Stimulated activated memory B cell treated with anti-CD40 and anti-IgM and Interleukin-4, amounts not matched to agents 10 μg/mL and 1 μg/mL and 100 μg/mL, for 72 hours (primary cell): ENCODE results near the gene GLIS2.
A peak's percentile ranks its signal among the peaks of the same experiment; 100 is the strongest.
"Not testable (repeated sequence)": the region's sequence is repeated elsewhere in the genome, so short reads cannot be mapped to it uniquely, and the experiment has no call there.

Experiments used
- ATAC-seq: fragments of 150-1000 bp; cut with Tn5 transposase; 2 replicates; pipeline ENCODE4 v1.10.0; 2021
- H3K27ac Mint-ChIP-seq: one replicate; pipeline ENCODE4 v1.8.0; 2022; ENCODE audit warnings: mild to moderate bottlenecking, mixed read lengths
- H3K27me3 Mint-ChIP-seq: one replicate; pipeline ENCODE4 v1.8.0; 2022; ENCODE audit warnings: mixed read lengths
- H3K36me3 Mint-ChIP-seq: one replicate; pipeline ENCODE4 v1.8.0; 2022; ENCODE audit warnings: mixed read lengths
- H3K4me1 Mint-ChIP-seq: one replicate; pipeline ENCODE4 v1.8.0; 2022; ENCODE audit warnings: mixed read lengths
- H3K4me3 Mint-ChIP-seq: one replicate; pipeline ENCODE4 v1.8.0; 2022; ENCODE audit warnings: mild to moderate bottlenecking, moderate library complexity, mixed read lengths
- H3K9me3 Mint-ChIP-seq: one replicate; pipeline ENCODE4 v1.8.0; 2022; ENCODE audit warnings: mixed read lengths

GLIS2 gene

DNA sequence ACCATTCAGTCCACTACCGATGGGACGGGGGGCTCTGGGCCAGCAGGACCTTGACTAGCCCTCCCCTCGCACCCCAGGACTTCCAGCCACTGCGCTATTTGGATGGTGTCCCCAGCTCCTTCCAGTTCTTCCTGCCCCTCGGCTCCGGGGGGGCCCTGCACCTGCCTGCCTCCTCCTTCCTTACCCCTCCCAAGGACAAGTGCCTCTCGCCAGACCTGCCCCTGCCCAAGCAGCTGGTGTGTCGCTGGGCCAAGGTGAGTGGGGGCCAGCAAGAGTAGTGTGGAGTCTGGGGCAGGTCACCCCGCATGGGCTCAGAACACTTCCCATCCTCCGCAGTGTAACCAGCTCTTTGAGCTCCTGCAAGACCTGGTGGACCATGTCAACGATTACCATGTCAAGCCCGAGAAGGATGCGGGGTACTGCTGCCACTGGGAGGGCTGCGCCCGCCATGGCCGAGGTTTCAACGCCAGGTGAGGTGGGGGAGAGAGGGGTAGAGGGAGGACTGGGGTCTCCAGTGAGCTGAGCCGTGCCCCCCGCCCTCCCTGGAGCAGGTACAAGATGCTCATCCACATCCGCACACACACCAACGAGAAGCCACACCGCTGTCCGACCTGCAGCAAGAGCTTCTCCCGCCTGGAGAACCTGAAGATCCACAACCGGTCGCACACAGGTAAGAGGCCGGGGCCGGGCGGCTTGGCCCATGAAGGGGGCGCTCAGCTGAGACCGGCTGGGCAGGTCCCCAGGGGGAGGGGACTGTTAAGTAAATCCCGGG is 19.0 kb downstream of the GLIS2 start:
- Mint-ChIP-seq H3K27me3 (no peaks in the 10 kb centered on the region), H3K36me3 (peaks cover 6% of the 10 kb centered on the region), H3K4me1 (peaks cover 8% of the 10 kb centered on the region), H3K4me3 (no peak overlapping the region), H3K9me3 (no peaks in the 10 kb centered on the region), H3K27ac (no peak overlapping the region)
- ATAC-seq, result no peak

DNA sequence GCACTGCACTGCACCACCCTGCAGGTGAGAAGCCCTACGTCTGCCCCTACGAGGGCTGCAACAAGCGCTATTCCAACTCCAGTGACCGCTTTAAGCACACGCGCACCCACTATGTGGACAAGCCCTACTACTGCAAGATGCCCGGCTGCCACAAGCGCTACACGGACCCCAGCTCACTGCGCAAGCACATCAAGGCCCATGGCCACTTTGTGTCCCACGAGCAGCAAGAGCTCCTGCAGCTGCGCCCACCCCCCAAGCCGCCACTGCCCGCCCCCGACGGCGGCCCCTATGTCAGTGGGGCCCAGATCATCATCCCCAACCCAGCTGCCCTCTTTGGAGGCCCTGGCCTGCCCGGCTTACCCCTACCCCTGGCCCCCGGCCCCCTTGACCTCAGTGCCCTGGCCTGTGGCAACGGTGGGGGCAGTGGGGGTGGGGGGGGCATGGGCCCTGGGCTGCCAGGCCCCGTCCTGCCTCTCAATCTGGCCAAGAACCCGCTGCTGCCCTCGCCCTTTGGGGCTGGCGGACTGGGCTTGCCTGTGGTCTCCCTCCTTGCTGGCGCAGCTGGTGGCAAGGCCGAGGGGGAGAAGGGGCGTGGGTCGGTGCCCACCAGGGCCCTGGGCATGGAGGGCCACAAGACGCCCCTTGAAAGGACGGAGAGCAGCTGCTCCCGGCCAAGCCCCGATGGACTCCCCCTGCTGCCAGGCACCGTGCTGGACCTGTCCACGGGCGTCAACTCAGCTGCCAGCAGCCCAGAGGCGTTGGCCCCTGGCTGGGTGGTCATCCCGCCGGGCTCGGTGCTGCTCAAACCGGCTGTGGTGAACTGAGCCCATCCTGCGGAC is 21.1 kb downstream of the GLIS2 start:
- peak; percentile 24 for ATAC-seq
- Mint-ChIP-seq H3K27me3 (no peaks in the 10 kb centered on the region), H3K9me3 (no peaks in the 10 kb centered on the region), H3K36me3 (peaks cover 6% of the 10 kb centered on the region), H3K4me3 (no peak overlapping the region), H3K27ac (no peak overlapping the region), H3K4me1 (peaks cover 6% of the 10 kb centered on the region)

DNA sequence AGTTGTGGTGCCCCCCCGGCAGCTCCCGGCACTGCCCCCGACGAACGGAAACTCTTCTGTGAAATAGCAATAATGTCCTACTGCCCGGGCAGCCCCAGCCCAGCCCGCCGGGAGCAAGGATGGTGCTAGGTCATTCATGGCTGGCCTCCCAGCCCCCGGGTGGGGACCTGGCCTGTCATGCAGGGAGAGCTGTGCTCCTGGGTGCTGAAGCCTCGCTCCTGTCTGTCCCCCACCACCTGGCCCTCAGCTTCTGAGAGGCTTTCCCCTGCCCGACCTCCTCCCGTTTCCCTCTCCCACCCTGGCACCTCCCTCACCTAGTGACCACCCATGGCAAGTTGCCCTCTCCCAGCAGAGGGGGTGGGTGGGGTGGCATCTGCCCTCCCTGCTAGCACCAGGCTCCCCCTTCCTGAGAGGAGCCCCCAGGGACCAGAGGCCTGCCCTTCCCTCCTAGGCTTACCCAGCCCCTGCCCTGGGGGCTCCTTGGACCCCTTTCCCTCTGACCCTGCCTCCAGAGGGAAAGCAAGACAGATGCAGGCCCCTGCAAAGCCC is 21.7 kb downstream of the GLIS2 start:
- H3K27ac Mint-ChIP-seq, result no peak overlapping the region
- no peak for ATAC-seq
- no peaks in the 10 kb centered on the region for H3K9me3 Mint-ChIP-seq
- H3K4me1 Mint-ChIP-seq, result peaks cover 6% of the 10 kb centered on the region
- H3K36me3 Mint-ChIP-seq, result peaks cover 6% of the 10 kb centered on the region
- H3K4me3 Mint-ChIP-seq, result no peak overlapping the region
- no peaks in the 10 kb centered on the region for H3K27me3 Mint-ChIP-seq

DNA sequence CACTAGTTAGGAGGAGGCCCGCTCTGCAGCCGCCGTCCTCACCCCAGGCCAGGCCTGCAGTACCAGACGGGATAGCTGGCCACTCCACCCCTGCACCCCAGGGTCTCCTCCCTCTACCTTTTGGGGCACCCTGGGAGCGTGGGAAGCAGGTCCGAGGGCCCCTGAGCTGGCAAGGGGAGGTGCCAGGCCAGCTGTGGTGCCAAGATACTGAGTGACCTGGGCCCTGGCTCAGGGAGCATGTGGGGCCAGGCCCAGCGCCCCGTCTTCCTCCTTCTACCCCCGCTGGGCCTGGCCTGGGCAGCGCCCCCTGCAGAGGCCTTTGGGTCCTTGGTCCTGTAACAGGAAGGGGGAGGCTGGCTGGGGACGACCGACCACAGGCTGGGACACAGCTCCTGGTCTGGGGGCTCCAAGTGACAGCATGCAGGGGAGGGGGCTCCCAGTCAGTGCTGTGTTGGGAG is 22.3 kb downstream of the GLIS2 start:
- no peak overlapping the region for H3K4me3 Mint-ChIP-seq
- no peak overlapping the region for H3K27ac Mint-ChIP-seq
- H3K36me3 Mint-ChIP-seq, result peaks cover 6% of the 10 kb centered on the region
- no peaks in the 10 kb centered on the region for H3K27me3 Mint-ChIP-seq
- peak; percentile 4 for ATAC-seq
- H3K9me3 Mint-ChIP-seq, result no peaks in the 10 kb centered on the region
- peaks cover 6% of the 10 kb centered on the region for H3K4me1 Mint-ChIP-seq

DNA sequence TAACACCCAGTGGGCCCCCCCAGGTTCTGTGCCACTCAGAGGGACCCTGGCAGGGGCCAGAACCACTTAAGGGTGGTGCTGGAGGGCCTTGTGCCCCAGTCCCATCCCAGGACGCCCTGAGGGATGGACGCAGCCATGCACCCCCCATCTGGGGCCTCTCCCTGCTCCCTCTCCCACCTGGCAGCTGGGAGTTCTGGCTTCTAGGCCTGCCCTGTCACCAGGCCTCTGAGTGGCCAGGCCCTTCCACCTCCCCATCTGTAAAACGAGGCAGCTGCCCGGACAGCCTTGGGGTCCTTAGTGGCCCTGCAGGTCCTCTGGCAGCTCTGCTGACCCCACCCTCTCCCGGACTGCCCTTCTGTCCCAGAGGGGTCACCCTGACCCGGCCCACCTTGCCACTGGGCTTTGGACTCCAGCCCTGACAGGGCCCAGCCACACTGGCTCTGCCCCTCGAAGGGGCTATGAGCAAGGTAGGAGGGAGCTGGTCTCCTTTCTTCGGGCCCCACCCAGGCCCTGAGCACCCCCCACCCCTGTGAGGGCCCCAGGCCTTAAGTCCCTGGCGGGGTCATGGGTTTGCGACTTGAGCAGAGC is 22.9 kb downstream of the GLIS2 start:
- H3K27ac Mint-ChIP-seq, result no peak overlapping the region
- no peak for ATAC-seq
- no peaks in the 10 kb centered on the region for H3K9me3 Mint-ChIP-seq
- H3K4me3 Mint-ChIP-seq, result no peak overlapping the region
- no peaks in the 10 kb centered on the region for H3K27me3 Mint-ChIP-seq
- H3K36me3 Mint-ChIP-seq, result peaks cover 6% of the 10 kb centered on the region
- H3K4me1 Mint-ChIP-seq, result peaks cover 9% of the 10 kb centered on the region

DNA sequence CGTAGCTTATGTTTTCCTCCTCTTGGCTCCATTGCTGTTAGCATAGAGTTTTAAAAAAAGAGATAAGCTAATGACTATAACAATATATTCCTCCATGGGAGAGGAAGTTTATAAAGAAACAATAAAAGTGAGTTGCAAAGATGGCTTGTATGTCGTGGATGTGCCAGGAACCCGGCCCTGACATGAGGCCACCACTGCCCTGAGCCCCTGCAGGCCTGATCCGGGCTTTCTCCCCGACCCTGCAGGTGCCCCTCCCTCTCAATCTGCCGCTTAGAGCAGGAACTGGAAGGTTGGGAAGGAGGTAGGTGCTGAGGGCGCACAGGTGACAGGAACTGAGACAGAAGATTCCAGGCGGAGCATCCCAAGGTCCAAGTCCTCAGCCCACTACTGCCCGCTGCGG is 23.6 kb downstream of the GLIS2 start:
- Mint-ChIP-seq H3K9me3 (no peaks in the 10 kb centered on the region), H3K4me1 (peaks cover 11% of the 10 kb centered on the region), H3K36me3 (peaks cover 6% of the 10 kb centered on the region), H3K27me3 (no peaks in the 10 kb centered on the region), H3K27ac (no peak overlapping the region), H3K4me3 (no peak overlapping the region)
- ATAC-seq, result no peak

DNA sequence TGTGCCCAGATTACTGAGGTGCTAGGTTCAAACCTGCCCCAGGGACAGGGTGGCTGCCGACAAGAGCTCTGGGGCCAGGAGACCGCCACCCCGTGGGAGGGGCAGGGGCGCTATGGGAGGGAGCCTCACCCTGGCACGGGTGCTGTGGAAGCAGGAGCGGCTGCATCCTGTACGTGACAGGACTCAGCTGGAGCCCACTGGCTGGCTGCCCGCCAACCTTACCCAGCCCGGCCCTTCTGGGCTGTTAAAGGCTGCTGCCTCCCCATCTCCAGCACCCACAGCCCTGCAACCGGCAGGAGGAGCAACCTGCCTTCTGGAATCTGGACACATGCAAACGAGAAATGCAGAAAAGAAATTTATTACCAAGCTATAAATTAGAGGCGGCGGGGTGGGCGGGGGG is 24.0 kb downstream of the GLIS2 start:
- no peak overlapping the region for H3K27ac Mint-ChIP-seq
- peaks cover 6% of the 10 kb centered on the region for H3K36me3 Mint-ChIP-seq
- ATAC-seq, result no peak

DNA sequence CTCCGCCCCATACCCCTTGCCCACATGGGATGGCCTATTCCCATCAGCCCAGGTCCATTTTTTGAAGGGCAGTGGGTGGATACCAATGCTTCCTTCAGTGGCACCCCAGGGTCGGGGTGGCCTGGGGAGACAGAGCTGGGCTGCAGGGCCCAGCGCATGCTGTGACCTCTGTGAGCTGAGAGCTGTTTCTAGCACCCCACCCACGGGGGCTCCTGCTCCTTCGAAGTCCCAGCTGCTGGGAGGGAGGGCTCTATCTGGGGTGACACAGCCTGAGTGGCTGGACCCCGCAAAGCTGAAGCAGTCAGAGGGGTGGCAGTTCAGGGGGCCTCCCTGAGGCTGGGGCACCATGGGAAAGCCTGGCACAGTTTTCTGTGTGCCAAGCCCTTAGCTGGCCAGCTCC is 24.6 kb downstream of the GLIS2 start:
- no peak overlapping the region for H3K27ac Mint-ChIP-seq
- no peak for ATAC-seq
- peaks cover 18% of the 10 kb centered on the region for H3K4me1 Mint-ChIP-seq
- H3K27me3 Mint-ChIP-seq, result no peaks in the 10 kb centered on the region
- no peaks in the 10 kb centered on the region for H3K9me3 Mint-ChIP-seq
- no peak overlapping the region for H3K4me3 Mint-ChIP-seq
- peaks cover 6% of the 10 kb centered on the region for H3K36me3 Mint-ChIP-seq

More for the DNA sequence above, 24.0 kb downstream of the GLIS2 start:
- H3K4me3 Mint-ChIP-seq, result no peak overlapping the region
- H3K27me3 Mint-ChIP-seq, result no peaks in the 10 kb centered on the region
- no peaks in the 10 kb centered on the region for H3K9me3 Mint-ChIP-seq
- peaks cover 16% of the 10 kb centered on the region for H3K4me1 Mint-ChIP-seq

DNA sequence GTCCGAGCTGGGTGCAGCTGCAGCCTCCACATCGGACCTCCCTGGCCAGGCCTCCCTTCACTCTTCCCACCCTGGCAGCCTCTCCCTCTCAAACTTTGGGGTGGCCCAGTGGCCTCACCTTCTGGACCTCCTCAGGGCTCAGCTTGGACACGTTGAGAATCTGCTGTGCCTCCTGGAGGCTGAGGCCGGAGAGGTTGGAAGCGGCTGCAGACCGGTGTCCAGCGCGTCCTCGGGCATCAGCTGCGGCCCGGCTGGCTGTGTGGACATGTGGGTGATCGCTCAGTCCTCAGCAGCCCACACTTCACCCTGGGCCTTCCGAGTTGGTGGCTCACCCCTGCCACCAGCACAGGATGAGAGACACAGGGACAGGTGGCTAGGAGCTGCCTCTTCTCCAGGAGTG is 25.4 kb downstream of the GLIS2 start:
- Mint-ChIP-seq H3K4me1 (peaks cover 18% of the 10 kb centered on the region), H3K27ac (no peak overlapping the region), H3K36me3 (peaks cover 6% of the 10 kb centered on the region), H3K27me3 (no peaks in the 10 kb centered on the region), H3K4me3 (no peak overlapping the region), H3K9me3 (no peaks in the 10 kb centered on the region)
- ATAC-seq, result no peak

DNA sequence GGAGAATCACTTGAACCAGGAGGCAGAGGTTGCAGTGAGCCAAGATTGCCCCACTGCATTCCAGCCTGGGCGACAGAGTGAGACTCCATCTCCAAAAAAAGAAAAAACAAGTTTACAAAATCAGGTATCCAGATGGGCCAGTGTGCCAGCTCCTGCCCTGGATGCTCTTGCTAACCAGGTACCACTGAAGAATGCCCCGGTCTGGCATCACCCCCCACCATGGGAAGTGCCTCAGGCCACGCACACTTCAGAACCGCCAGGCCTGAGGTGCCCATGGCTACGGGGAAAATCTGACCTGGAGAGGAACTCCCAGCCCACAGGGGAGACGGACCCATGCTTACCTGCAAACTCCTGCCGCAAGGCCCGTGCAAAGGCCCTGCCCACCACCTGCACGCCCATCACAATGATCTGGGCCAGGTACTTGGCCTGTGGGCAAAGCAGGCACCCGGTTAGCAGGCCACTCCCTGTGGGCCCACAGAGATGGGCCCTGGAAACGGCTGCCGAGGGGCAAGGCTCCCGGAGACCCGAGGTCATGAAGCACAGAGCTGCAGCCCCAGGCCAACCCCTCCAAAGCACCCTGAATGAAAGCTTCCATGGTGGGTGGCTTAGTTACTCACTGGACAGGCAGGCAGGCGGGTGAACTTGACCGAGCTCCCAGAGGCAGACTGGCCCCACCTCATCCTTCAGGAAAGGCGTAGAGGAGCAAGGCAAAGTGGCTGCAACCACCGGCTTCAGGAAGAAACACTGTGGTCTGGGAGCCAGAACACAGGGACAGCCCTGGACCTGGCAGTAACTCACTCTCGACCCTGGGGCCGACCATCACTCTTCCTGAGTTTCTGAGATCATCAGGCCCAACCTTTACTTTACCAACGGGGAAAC is 27.2 kb downstream of the GLIS2 start:
- no peak for ATAC-seq
- peak overlapping the region; percentile 38 for H3K27ac Mint-ChIP-seq
- H3K36me3 Mint-ChIP-seq, result peaks cover 6% of the 10 kb centered on the region

DNA sequence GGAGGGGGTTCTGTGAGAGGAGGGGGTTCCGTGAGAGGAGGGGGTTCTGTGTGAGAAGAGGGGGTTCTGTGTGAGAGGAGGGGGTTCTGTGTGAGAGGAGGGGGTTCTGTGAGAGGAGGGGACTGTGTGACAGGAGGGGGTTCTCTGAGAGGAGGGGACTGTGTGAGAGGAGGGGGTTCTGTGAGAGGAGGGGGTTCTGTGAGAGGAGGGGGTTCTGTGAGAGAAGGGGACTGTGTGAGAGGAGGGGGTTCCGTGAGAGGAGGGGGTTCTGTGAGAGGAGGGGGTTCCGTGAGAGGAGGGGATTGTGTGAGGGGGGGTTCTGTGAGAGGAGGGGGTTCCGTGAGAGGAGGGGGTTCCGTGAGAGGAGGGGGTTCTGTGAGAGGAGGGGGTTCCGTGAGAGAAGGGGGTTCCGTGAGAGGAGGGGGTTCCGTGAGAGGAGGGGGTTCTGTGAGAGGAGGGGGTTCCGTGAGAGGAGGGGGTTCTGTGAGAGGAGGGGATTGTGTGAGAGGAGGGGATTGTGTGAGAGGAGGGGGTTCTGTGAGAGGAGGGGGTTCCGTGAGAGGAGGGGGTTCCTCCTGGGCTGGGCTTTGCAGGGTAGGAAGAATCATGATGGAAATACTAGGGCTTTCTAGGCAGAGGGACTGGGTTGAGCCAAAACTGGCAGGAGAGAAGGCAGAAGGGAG is 28.6 kb downstream of the GLIS2 start:
- ATAC-seq, H3K9me3 Mint-ChIP-seq, H3K36me3 Mint-ChIP-seq, H3K27me3 Mint-ChIP-seq, H3K4me3 Mint-ChIP-seq: not testable (repeated sequence)
- H3K27ac Mint-ChIP-seq, result peak overlapping the region; percentile 38
- H3K4me1 Mint-ChIP-seq, result peaks cover 25% of the 10 kb centered on the region

More for the DNA sequence above, 27.2 kb downstream of the GLIS2 start:
- Mint-ChIP-seq H3K4me1 (peaks cover 19% of the 10 kb centered on the region), H3K4me3 (no peak overlapping the region), H3K27me3 (no peaks in the 10 kb centered on the region), H3K9me3 (no peaks in the 10 kb centered on the region)

DNA sequence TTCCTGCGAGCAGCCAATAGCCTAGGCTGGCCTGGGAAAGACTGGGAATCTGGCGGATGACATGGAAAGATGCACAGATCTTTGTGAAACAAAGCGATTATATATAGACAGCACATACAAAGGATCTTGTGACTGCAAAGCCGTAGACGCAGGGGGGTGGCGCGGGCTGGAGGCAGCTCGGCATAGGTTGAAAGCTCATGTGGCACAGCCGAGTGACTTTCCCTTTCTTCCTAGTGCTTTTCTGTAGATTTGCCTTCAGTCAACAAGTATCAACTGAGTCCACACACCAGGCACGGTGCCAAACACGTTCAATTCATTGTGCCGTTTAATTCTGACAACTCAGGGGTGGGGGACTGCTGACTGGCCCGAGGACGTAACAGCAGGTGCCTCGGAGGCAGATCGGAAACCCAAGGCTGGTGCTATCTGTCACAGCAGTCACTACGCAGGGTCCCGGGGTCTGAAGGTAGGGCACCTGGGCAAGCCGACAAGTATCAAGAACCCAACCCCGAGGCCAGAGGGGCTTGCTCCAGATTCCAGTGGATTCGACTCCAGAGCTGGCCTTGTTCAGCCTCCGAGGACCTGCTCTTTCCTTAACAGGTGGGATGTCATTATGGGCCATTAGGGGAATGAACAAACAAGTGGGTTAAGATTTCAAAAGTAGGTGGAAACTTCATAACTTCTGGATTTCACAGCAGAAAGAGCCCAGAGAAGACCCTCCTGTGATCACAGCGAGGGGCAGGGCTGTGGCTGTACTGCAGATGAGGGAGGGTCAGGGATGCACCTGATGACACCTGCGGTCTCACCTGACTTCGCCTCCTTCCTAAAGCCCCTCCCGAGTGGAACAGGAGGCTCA is 29.3 kb downstream of the GLIS2 start:
- Mint-ChIP-seq H3K27me3 (no peaks in the 10 kb centered on the region), H3K4me1 (peaks cover 25% of the 10 kb centered on the region), H3K27ac (peak overlapping the region; percentile 27), H3K36me3 (peaks cover 6% of the 10 kb centered on the region), H3K4me3 (no peak overlapping the region), H3K9me3 (no peaks in the 10 kb centered on the region)
- ATAC-seq, result no peak
